Activated CD4-positive, alpha-beta T cell treated with anti-CD3 and anti-CD28 coated beads, Interleukin-2, amount 50 U/mL, for 24 hours (primary cell): ENCODE data around the gene PTGES3L.
"Not testable (repeated sequence)": the region's sequence is repeated elsewhere in the genome, so short reads cannot be mapped to it uniquely, and the experiment has no call there.

Experiments used
- DNase-seq, 2 donors: peaks; one replicate each; pipeline ENCODE4 v3.0.0-alpha.2; 2020; ENCODE audit warnings: low read depth in 1 of 2, low spot score in 1 of 2

PTGES3L gene

GRCh38 chr17:42922294-42922693 lies 57.6 kb downstream of the PTGES3L start:
- no peak for DNase-seq

- no peak for DNase-seq
These were observed 59.0 kb downstream of the PTGES3L start for GRCh38 chr17:42920922-42921321.

- DNase-seq: no peak
These were observed 59.6 kb downstream of the PTGES3L start for GRCh38 chr17:42920106-42920900.

DNA sequence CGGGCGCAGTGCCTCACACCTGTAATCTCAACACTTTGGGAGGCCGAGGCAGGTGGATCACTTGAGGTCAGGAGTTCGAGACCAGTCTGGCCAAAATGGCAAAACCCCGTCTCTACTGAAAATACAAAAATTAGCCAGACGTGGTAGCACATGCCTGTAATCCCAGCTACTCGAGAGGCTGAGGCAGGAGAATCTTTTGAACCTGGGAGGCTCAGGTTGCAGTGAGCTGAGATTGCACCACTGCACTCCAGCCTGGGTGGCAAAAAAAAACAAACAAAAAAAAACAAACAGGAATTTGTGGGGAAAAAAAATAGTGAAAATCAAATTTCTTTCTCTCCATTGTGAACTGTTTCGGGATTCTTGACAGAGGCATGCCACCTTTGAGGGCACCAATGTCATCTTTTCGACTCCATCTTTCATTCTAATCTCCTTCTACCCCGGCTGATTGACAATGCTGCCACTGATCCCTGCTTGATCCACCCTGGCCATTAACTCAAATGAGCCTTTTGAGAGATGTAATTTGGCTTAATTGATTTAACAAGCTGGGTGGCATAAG lies 60.3 kb downstream of the PTGES3L start:
- DNase-seq: not testable (repeated sequence)

DNA sequence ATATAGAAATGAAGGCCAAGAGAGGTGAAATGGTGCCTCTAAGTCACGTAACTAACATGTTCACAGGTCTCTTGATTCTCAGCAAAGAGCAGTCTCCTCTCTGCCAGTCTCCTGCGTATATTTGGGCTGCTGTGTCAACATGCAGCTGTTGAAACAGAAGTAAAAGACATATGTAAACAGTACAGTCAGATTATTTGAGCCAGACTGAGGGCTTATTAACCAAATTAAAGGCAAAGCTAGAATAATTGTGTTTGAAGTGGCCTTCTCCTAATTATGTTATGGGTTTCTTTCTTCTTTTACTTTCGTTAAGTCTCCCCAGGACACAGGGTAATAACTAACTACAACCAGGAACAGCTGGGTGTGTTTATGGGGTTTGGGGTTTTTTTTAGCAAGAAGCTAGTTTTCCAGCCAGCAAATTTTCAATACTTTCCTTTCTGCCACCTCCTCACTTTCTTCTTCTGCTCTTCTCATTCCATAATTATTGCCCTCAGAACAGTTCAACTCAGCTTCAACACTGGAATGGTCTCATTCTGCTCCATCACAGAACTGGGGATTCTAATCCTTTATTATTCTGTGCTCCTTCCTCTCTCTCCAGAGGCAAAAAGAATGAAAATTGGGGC lies 60.9 kb downstream of the PTGES3L start:
- DNase-seq: no peak
